HG02678 (cell line): ENCODE results near the gene AMZ1.
"Not testable (repeated sequence)": the region's sequence is repeated elsewhere in the genome, so short reads cannot be mapped to it uniquely, and the experiment has no call there.

Experiments used
- ATAC-seq: cut with Tn5 transposase; IDR thresholded peaks from one replicate; pipeline ENCODE4 v1.9.1; 2021; ENCODE audit warnings: mild to moderate bottlenecking, moderate library complexity; ENCODE audit not compliant: unreplicated experiment

AMZ1 gene

GRCh38 chr7:2689343-2689847, 1.4 kb downstream of the AMZ1 start:
- ATAC-seq = no peak

GRCh38 chr7:2689951-2690705, 2.1 kb downstream of the AMZ1 start:
- ATAC-seq = no peak

GRCh38 chr7:2691011-2691707, 3.2 kb downstream of the AMZ1 start:
- ATAC-seq = no peak

GRCh38 chr7:2691932-2692439, 4.0 kb downstream of the AMZ1 start:
- ATAC-seq = not testable (repeated sequence)

- no peak for ATAC-seq
Observed at GRCh38 chr7:2692543-2692942, 4.5 kb downstream of the AMZ1 start.

GRCh38 chr7:2693420-2694121, 5.6 kb downstream of the AMZ1 start:
- ATAC-seq = not testable (repeated sequence)

GRCh38 chr7:2694122-2694436, 6.1 kb downstream of the AMZ1 start:
- ATAC-seq = not testable (repeated sequence)

GRCh38 chr7:2698581-2699288, 10.7 kb downstream of the AMZ1 start:
- peak; percentile 95 for ATAC-seq

GRCh38 chr7:2699289-2699620, 11.3 kb downstream of the AMZ1 start:
- no peak for ATAC-seq

GRCh38 chr7:2700141-2700850, 12.3 kb downstream of the AMZ1 start:
- no peak for ATAC-seq

GRCh38 chr7:2701424-2701823, 13.4 kb downstream of the AMZ1 start:
- ATAC-seq = no peak

GRCh38 chr7:2701832-2702593, 14.0 kb downstream of the AMZ1 start:
- no peak for ATAC-seq

- ATAC-seq = no peak
Observed at GRCh38 chr7:2702594-2702957, 14.6 kb downstream of the AMZ1 start.

GRCh38 chr7:2705371-2706096, 17.5 kb downstream of the AMZ1 start:
- no peak for ATAC-seq

GRCh38 chr7:2706685-2707126, 18.7 kb downstream of the AMZ1 start:
- no peak for ATAC-seq

GRCh38 chr7:2707481-2707880, 19.5 kb downstream of the AMZ1 start:
- ATAC-seq = no peak

GRCh38 chr7:2708041-2708440, 20.0 kb downstream of the AMZ1 start:
- no peak for ATAC-seq

GRCh38 chr7:2708547-2709310, 20.7 kb downstream of the AMZ1 start:
- no peak for ATAC-seq
